Measurements from ENCODE around the gene USP33.
"Not testable (repeated sequence)": the region's sequence is repeated elsewhere in the genome, so short reads cannot be mapped to it uniquely, and the experiment has no call there.

USP33 gene

GRCh38 chr1:77739235-77739634 lies 20.4 kb downstream of the USP33 start:
- Histone ChIP-seq H3K4me1 (ENCODE audit: control insufficient read depth, insufficient read depth, low read length, unreplicated experiment) (no peaks in the 10 kb centered on the region), H3K27me3 (ENCODE audit: insufficient read depth, low read length) (no peaks in the 10 kb centered on the region), H3K79me2 (ENCODE audit: control insufficient read depth, insufficient read depth, low read length, unreplicated experiment) (peaks cover 22% of the 10 kb centered on the region), H3K27ac (ENCODE audit: low read depth, low read length) (no peak overlapping the region), H3K4me3 (ENCODE audit: low read depth, low read length) (no peak overlapping the region), H3K36me3 (ENCODE audit: insufficient read depth, low read length) (peaks cover 13% of the 10 kb centered on the region; the same call in 1 of the 2 replicates), H2AFZ (ENCODE audit: low read length, unreplicated experiment) (no peak overlapping the region)

GRCh38 chr1:77732090-77732489 lies 27.6 kb downstream of the USP33 start:
- Histone ChIP-seq H3K36me3 (ENCODE audit: insufficient read depth, low read length) (peaks cover 12% of the 10 kb centered on the region; the same call in 1 of the 2 replicates), H3K79me2 (ENCODE audit: control insufficient read depth, insufficient read depth, low read length, unreplicated experiment) (no peaks in the 10 kb centered on the region), H3K27ac (ENCODE audit: low read depth, low read length) (no peak overlapping the region), H3K27me3 (ENCODE audit: insufficient read depth, low read length) (no peaks in the 10 kb centered on the region), H3K4me3 (ENCODE audit: low read depth, low read length) (no peak overlapping the region), H2AFZ (ENCODE audit: low read length, unreplicated experiment) (no peak overlapping the region), H3K4me1 (ENCODE audit: control insufficient read depth, insufficient read depth, low read length, unreplicated experiment) (no peaks in the 10 kb centered on the region)

DNA sequence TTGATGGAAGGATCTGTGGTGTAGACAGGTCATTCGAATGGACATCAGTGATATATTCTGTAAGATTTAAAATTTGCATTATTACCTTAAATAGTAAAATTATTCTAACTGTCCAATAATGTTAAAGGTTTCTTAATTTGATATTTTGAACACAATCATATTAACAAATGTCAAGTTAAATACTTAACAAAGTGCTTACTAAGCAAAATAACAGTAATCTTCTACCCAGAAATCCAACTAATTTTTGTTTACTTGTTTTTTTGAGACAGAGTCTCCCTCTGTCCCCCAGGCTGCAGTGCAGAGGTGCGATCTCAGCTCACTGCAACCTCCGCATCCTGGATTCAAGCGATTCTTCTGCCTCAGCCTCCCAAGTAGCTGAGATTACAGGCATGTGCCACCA lies 33.9 kb downstream of the USP33 start:
- Histone ChIP-seq H3K79me2 (ENCODE audit: control insufficient read depth, insufficient read depth, low read length, unreplicated experiment) (no peaks in the 10 kb centered on the region), H3K36me3 (ENCODE audit: insufficient read depth, low read length) (peaks cover 52% of the 10 kb centered on the region), H3K4me1 (ENCODE audit: control insufficient read depth, insufficient read depth, low read length, unreplicated experiment) (no peaks in the 10 kb centered on the region), H2AFZ (ENCODE audit: low read length, unreplicated experiment) (no peak overlapping the region), H3K27ac (ENCODE audit: low read depth, low read length) (no peak overlapping the region), H3K4me3 (ENCODE audit: low read depth, low read length) (no peak overlapping the region), H3K27me3 (ENCODE audit: insufficient read depth, low read length) (no peaks in the 10 kb centered on the region)

DNA sequence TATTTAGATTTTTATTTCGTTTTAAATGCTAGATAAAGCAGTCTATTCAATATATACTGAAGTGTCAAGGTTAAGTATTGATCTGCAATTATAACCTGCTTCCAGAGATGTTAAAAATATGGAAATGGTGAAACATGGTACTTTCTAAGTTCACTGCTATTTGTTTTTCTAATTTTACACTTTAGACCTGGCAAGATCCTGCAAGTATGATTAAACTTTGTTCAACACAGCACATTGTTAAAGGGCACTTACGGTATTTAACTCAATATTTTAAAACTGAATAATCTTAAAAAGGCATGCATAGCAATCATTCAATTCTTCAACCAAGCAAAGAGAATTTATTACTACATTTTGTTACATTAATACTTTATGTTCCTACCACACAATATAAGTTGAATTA lies 41.5 kb downstream of the USP33 start:
- no peak overlapping the region for H2AFZ ChIP-seq (ENCODE audit: low read length, unreplicated experiment)
- H3K4me3 ChIP-seq (ENCODE audit: low read depth, low read length), result no peak overlapping the region
- no peaks in the 10 kb centered on the region for H3K27me3 ChIP-seq (ENCODE audit: insufficient read depth, low read length)
- H3K4me1 ChIP-seq (ENCODE audit: control insufficient read depth, insufficient read depth, low read length, unreplicated experiment), result no peaks in the 10 kb centered on the region
- H3K36me3 ChIP-seq (ENCODE audit: insufficient read depth, low read length), result peaks cover 51% of the 10 kb centered on the region
- no peaks in the 10 kb centered on the region for H3K79me2 ChIP-seq (ENCODE audit: control insufficient read depth, insufficient read depth, low read length, unreplicated experiment)
- H3K27ac ChIP-seq (ENCODE audit: low read depth, low read length), result no peak overlapping the region

GRCh38 chr1:77716065-77716464 lies 43.6 kb downstream of the USP33 start:
- Histone ChIP-seq H3K79me2 (ENCODE audit: control insufficient read depth, insufficient read depth, low read length, unreplicated experiment) (no peaks in the 10 kb centered on the region), H2AFZ (ENCODE audit: low read length, unreplicated experiment) (no peak overlapping the region), H3K4me1 (ENCODE audit: control insufficient read depth, insufficient read depth, low read length, unreplicated experiment) (no peaks in the 10 kb centered on the region), H3K27ac (ENCODE audit: low read depth, low read length) (no peak overlapping the region), H3K27me3 (ENCODE audit: insufficient read depth, low read length) (no peaks in the 10 kb centered on the region), H3K36me3 (ENCODE audit: insufficient read depth, low read length) (peaks cover 30% of the 10 kb centered on the region), H3K4me3 (ENCODE audit: low read depth, low read length) (no peak overlapping the region)

DNA sequence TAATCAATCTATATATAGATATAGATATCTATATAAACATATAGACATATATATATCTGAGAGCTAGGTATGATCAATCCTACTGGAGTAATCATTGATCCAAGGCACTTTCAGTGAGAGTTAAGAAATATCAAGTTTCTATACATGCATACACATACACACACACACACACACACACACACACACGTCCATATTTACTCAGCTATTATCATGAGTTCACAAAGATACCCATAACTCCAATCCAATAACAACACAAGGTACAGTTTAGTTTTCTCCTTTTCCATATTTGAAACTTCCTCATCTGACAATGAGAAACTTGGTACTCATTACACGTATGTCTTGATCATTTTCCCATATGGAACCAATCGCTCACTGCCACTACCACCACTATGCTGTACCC lies 49.9 kb downstream of the USP33 start:
- no peaks in the 10 kb centered on the region for H3K27me3 ChIP-seq (ENCODE audit: insufficient read depth, low read length)
- H3K4me3 ChIP-seq (ENCODE audit: low read depth, low read length), result no peak overlapping the region
- no peaks in the 10 kb centered on the region for H3K79me2 ChIP-seq (ENCODE audit: control insufficient read depth, insufficient read depth, low read length, unreplicated experiment)
- no peak overlapping the region for H2AFZ ChIP-seq (ENCODE audit: low read length, unreplicated experiment)
- H3K36me3 ChIP-seq (ENCODE audit: insufficient read depth, low read length), result peaks cover 41% of the 10 kb centered on the region
- H3K4me1 ChIP-seq (ENCODE audit: control insufficient read depth, insufficient read depth, low read length, unreplicated experiment), result no peaks in the 10 kb centered on the region
- H3K27ac ChIP-seq (ENCODE audit: low read depth, low read length), result no peak overlapping the region

GRCh38 chr1:77706321-77706720 lies 53.3 kb downstream of the USP33 start:
- Histone ChIP-seq H3K27me3 (ENCODE audit: insufficient read depth, low read length) (no peaks in the 10 kb centered on the region), H2AFZ (ENCODE audit: low read length, unreplicated experiment) (no peak overlapping the region), H3K4me3 (ENCODE audit: low read depth, low read length) (no peak overlapping the region), H3K36me3 (ENCODE audit: insufficient read depth, low read length) (peaks cover 41% of the 10 kb centered on the region), H3K79me2 (ENCODE audit: control insufficient read depth, insufficient read depth, low read length, unreplicated experiment) (no peaks in the 10 kb centered on the region), H3K27ac (ENCODE audit: low read depth, low read length) (no peak overlapping the region), H3K4me1 (ENCODE audit: control insufficient read depth, insufficient read depth, low read length, unreplicated experiment) (no peaks in the 10 kb centered on the region)

GRCh38 chr1:77704736-77705135 lies 54.9 kb downstream of the USP33 start:
- H3K27ac ChIP-seq (ENCODE audit: low read depth, low read length), result no peak overlapping the region
- H3K27me3 ChIP-seq (ENCODE audit: insufficient read depth, low read length), result no peaks in the 10 kb centered on the region
- H3K36me3 ChIP-seq (ENCODE audit: insufficient read depth, low read length), result peaks cover 29% of the 10 kb centered on the region
- H3K4me1 ChIP-seq (ENCODE audit: control insufficient read depth, insufficient read depth, low read length, unreplicated experiment), result no peaks in the 10 kb centered on the region
- H3K79me2 ChIP-seq (ENCODE audit: control insufficient read depth, insufficient read depth, low read length, unreplicated experiment), result no peaks in the 10 kb centered on the region
- no peak overlapping the region for H3K4me3 ChIP-seq (ENCODE audit: low read depth, low read length)
- no peak overlapping the region for H2AFZ ChIP-seq (ENCODE audit: low read length, unreplicated experiment)

- H3K27me3 ChIP-seq (ENCODE audit: insufficient read depth, low read length); H2AFZ ChIP-seq (ENCODE audit: low read length, unreplicated experiment); H3K36me3 ChIP-seq (ENCODE audit: insufficient read depth, low read length); H3K79me2 ChIP-seq (ENCODE audit: control insufficient read depth, insufficient read depth, low read length, unreplicated experiment); H3K27ac ChIP-seq (ENCODE audit: low read depth, low read length); H3K4me3 ChIP-seq (ENCODE audit: low read depth, low read length); H3K4me1 ChIP-seq (ENCODE audit: control insufficient read depth, insufficient read depth, low read length, unreplicated experiment): not testable (repeated sequence)
Observed at GRCh38 chr1:77699673-77700072, 60.0 kb downstream of the USP33 start.

DNA sequence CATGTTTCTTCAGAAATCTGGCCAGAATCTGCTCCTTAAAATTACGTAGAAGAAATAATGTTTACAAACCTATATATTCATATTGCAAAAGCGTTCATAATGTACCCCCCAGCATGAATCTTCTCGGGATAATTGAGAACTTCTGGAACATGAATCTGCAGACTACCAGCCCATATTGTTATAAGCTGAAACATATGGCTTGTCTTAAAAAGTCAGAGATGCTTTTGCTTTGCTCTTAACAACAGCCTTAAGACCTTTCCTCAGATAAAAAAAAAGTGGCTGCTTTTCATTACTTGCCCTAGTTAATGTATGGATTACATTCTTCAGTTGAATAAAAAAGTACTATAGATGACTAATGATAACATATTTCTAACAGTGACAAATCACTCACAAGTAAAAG lies 62.2 kb downstream of the USP33 start:
- no peak overlapping the region for H3K27ac ChIP-seq (ENCODE audit: low read depth, low read length)
- no peak overlapping the region for H2AFZ ChIP-seq (ENCODE audit: low read length, unreplicated experiment)
- no peaks in the 10 kb centered on the region for H3K27me3 ChIP-seq (ENCODE audit: insufficient read depth, low read length)
- H3K79me2 ChIP-seq (ENCODE audit: control insufficient read depth, insufficient read depth, low read length, unreplicated experiment), result no peaks in the 10 kb centered on the region
- H3K4me3 ChIP-seq (ENCODE audit: low read depth, low read length), result no peak overlapping the region
- no peaks in the 10 kb centered on the region for H3K36me3 ChIP-seq (ENCODE audit: insufficient read depth, low read length)
- H3K4me1 ChIP-seq (ENCODE audit: control insufficient read depth, insufficient read depth, low read length, unreplicated experiment), result no peaks in the 10 kb centered on the region

DNA sequence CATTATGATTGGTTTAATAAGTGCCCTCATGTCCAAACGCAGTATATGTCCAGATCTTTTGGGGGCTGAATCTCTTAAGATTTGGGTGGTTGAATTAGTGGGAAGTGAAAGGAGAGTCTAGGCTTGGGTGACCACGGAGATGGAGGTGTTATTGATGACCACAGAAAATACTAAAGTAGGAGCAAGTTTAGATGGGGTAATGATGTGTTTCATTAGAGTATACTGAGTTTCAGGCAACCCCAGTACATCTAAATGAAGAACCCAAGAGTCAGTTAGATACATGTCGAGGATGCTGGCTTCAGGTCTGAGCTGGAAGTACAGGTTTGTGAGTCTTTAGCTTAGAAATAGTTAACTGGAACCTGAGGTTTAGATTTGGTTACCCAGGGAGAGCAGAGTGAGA lies 70.7 kb downstream of the USP33 start:
- Histone ChIP-seq H3K4me1 (ENCODE audit: control insufficient read depth, insufficient read depth, low read length, unreplicated experiment) (peaks cover 16% of the 10 kb centered on the region), H3K27ac (ENCODE audit: low read depth, low read length) (no peak overlapping the region), H3K36me3 (ENCODE audit: insufficient read depth, low read length) (peaks cover 5% of the 10 kb centered on the region; the same call in 1 of the 2 replicates), H2AFZ (ENCODE audit: low read length, unreplicated experiment) (no peak overlapping the region), H3K79me2 (ENCODE audit: control insufficient read depth, insufficient read depth, low read length, unreplicated experiment) (no peaks in the 10 kb centered on the region), H3K27me3 (ENCODE audit: insufficient read depth, low read length) (no peaks in the 10 kb centered on the region), H3K4me3 (ENCODE audit: low read depth, low read length) (no peak overlapping the region)
